D721Med (cell line): ENCODE results near the gene FOXE1.

Experiments
- DNase-seq: peaks from one replicate; pipeline ENCODE4 v3.0.0; 2011; ENCODE audit warnings: low spot score; ENCODE audit not compliant: insufficient read length
- FAIRE-seq: peaks from 2 replicates; lab custom pipeline; 2011; peaks lifted over from hg19 to GRCh38; lab: Jason Lieb, UNC
- CTCF ChIP-seq: IDR thresholded peaks from 2 replicates; pipeline ENCODE4 v1.5.1; 2012; ENCODE audit warnings: mild to moderate bottlenecking, control low read depth; ENCODE audit not compliant: insufficient read depth; ENCODE audit errors: missing control alignments

Gene FOXE1

GRCh38 chr9:97811533-97812246, 41.3 kb upstream of the FOXE1 start:
- no peak for DNase-seq
- no peak for FAIRE-seq
- no peak for TF ChIP-seq CTCF

- DNase-seq (no peak), FAIRE-seq (no peak)
- no peak for TF ChIP-seq CTCF
These were observed 40.8 kb upstream of the FOXE1 start for GRCh38 chr9:97812247-97812543.

GRCh38 chr9:97813072-97813471, 40.0 kb upstream of the FOXE1 start:
- DNase-seq: no peak
- FAIRE-seq: no peak

GRCh38 chr9:97819735-97820134, 33.3 kb upstream of the FOXE1 start:
- FAIRE-seq: no peak
- TF ChIP-seq CTCF: no peak
- no peak for DNase-seq

More at GRCh38 chr9:97813072-97813471, 40.0 kb upstream of the FOXE1 start:
- TF ChIP-seq CTCF: no peak

GRCh38 chr9:97820373-97820772, 32.7 kb upstream of the FOXE1 start:
- DNase-seq (no peak), FAIRE-seq (no peak)
- TF ChIP-seq CTCF: no peak

GRCh38 chr9:97830884-97831829, 21.9 kb upstream of the FOXE1 start:
- no peak for DNase-seq
- no peak for FAIRE-seq

More at GRCh38 chr9:97830884-97831829, 21.9 kb upstream of the FOXE1 start:
- TF ChIP-seq CTCF: no peak
